Cardiac muscle cell (in vitro differentiated cells and primary cell): Measurements from ENCODE around the gene COX4I2. TPM values are rescaled to one million over a fixed set of nuclear protein-coding genes. Genes with fewer than 3 reads are reported as not detected.
"Not testable (repeated sequence)": the region's sequence is repeated elsewhere in the genome, so short reads cannot be mapped to it uniquely, and the experiment has no call there.

Experiments used
- DNase-seq, 2 donors: peaks; one replicate each; pipeline versions ENCODE4 v3.0.0 to v3.0.0-alpha.2; 2010 to 2017; ENCODE audit warnings: low read depth in 1 of 2, low spot score in 1 of 2
- H3K27ac ChIP-seq: fragments of 200-600 bp; sonication (generic); 2 replicates; pipeline ENCODE4 v1.5.1; 2016
- H3K27me3 ChIP-seq: fragments of 200-600 bp; sonication (generic); 2 replicates; pipeline ENCODE4 v1.6.0; 2016; ENCODE audit warnings: control low read depth
- H3K36me3 ChIP-seq: fragments of 200-600 bp; sonication (generic); 2 replicates; pipeline ENCODE4 v1.5.1; 2016; ENCODE audit warnings: control low read depth
- H3K4me1 ChIP-seq: fragments of 200-600 bp; sonication (generic); 2 replicates; pipeline ENCODE4 v1.8.1; 2017; ENCODE audit warnings: low read depth, mild to moderate bottlenecking, mixed run types
- H3K4me3 ChIP-seq: fragments of 200-600 bp; sonication (generic); 2 replicates; pipeline ENCODE4 v1.5.1; 2016; ENCODE audit warnings: mild to moderate bottlenecking
- H3K9me3 ChIP-seq: fragments of 200-600 bp; sonication (generic); 2 replicates; pipeline ENCODE4 v1.5.1; 2017; ENCODE audit warnings: low read depth, mild to moderate bottlenecking, control low read depth
- CTCF ChIP-seq: IDR thresholded peaks from 2 replicates; pipeline ENCODE4 v1.5.1; 2012; ENCODE audit warnings: low read depth, mild to moderate bottlenecking, low read length
- polyA plus RNA-seq: library from polyadenylated mRNA; unstranded; fragments of >200 nt; fragmentation: Nextera tagmentation; extraction: Ambion mirVana; gene quantifications from 2 replicates; pipeline ENCODE4 v1.2.1, GENCODE V29; 2016
- total RNA-seq: library from RNA; depleted of rRNA; stranded (reverse); fragments of >200 nt; gene quantifications from 2 replicates; pipeline ENCODE4 v1.2.3, GENCODE V29; 2016

Gene COX4I2
- total and polyA plus RNA-seq, 2 experiments from 2014 or later, result 0.81 TPM; not detected in 1

GRCh38 chr20:31595380-31595653 lies 42.4 kb upstream of the COX4I2 start:
- H3K4me3 ChIP-seq, result no peak overlapping the region
- peaks cover 17% of the 10 kb centered on the region for H3K4me1 ChIP-seq
- TF ChIP-seq CTCF, result no peak
- H3K36me3 ChIP-seq, result no peaks in the 10 kb centered on the region
- no peaks in the 10 kb centered on the region for H3K27me3 ChIP-seq
- H3K9me3 ChIP-seq, result no peaks in the 10 kb centered on the region
- peak overlapping the region; percentile 95 for H3K27ac ChIP-seq
- no peak for DNase-seq

GRCh38 chr20:31595654-31596411 lies 41.9 kb upstream of the COX4I2 start:
- Histone ChIP-seq H3K4me1 (peaks cover 17% of the 10 kb centered on the region), H3K27ac (peak overlapping the region; percentile 95), H3K36me3 (no peaks in the 10 kb centered on the region), H3K27me3 (no peaks in the 10 kb centered on the region), H3K4me3 (no peak overlapping the region), H3K9me3 (no peaks in the 10 kb centered on the region)
- peak; percentile 55 to 97 for DNase-seq
- peak; percentile 2 for TF ChIP-seq CTCF

GRCh38 chr20:31596412-31596715 lies 41.3 kb upstream of the COX4I2 start:
- Histone ChIP-seq H3K27ac (peak overlapping the region; percentile 95), H3K4me1 (peaks cover 17% of the 10 kb centered on the region)
- H3K36me3 ChIP-seq, H3K9me3 ChIP-seq, H3K27me3 ChIP-seq, H3K4me3 ChIP-seq, DNase-seq: not testable (repeated sequence)

- no peak for DNase-seq
- no peaks in the 10 kb centered on the region for H3K9me3 ChIP-seq
- H3K27ac ChIP-seq, result peak overlapping the region; percentile 95
- H3K4me3 ChIP-seq, result no peak overlapping the region
- no peaks in the 10 kb centered on the region for H3K36me3 ChIP-seq
- no peaks in the 10 kb centered on the region for H3K27me3 ChIP-seq
- no peak for TF ChIP-seq CTCF
- H3K4me1 ChIP-seq, result peaks cover 17% of the 10 kb centered on the region
Measured at GRCh38 chr20:31596831-31597480, 40.8 kb upstream of the COX4I2 start.

GRCh38 chr20:31597481-31597855 lies 40.2 kb upstream of the COX4I2 start:
- Histone ChIP-seq H3K27me3 (no peaks in the 10 kb centered on the region), H3K36me3 (no peaks in the 10 kb centered on the region), H3K4me1 (peaks cover 17% of the 10 kb centered on the region), H3K9me3 (no peaks in the 10 kb centered on the region), H3K4me3 (no peak overlapping the region), H3K27ac (peak overlapping the region; percentile 95)
- DNase-seq, result no peak
- no peak for TF ChIP-seq CTCF

- Histone ChIP-seq H3K27ac (peak overlapping the region; percentile 99), H3K9me3 (no peaks in the 10 kb centered on the region), H3K4me1 (peaks cover 11% of the 10 kb centered on the region), H3K4me3 (no peak overlapping the region), H3K27me3 (no peaks in the 10 kb centered on the region), H3K36me3 (no peaks in the 10 kb centered on the region)
- DNase-seq, result no peak
- no peak for TF ChIP-seq CTCF
Measured at GRCh38 chr20:31602431-31602778, 35.3 kb upstream of the COX4I2 start.
